ENCODE measurements around the gene THBS2.
A peak's percentile ranks its signal among the peaks of the same experiment; 100 is the strongest.
"Not testable (repeated sequence)": the region's sequence is repeated elsewhere in the genome, so short reads cannot be mapped to it uniquely, and the experiment has no call there.

Gene THBS2

GRCh38 chr6:169286961-169287360 is 33.3 kb upstream of the THBS2 start:
- no peak overlapping the region for H3K9ac ChIP-seq
- no peak for TF ChIP-seq Cebpa-rat (IDR thresholded peaks at IDR 0.05)
- H4K20me1 ChIP-seq: no peaks in the 10 kb centered on the region
- peaks cover 2 to 45% (median 43%) of the 10 kb centered on the region in 10 experiments; a peak in 19 of 20 replicates for H3K4me1 ChIP-seq
- no peak overlapping the region for H3K4me3 ChIP-seq
- peaks cover 0 to 25% (median 0%) of the 10 kb centered on the region in 11 experiments; a peak in 6 of 22 replicates for H3K9me3 ChIP-seq (replicated peaks in 1 of 11)
- no peak overlapping the region for H3K4me2 ChIP-seq
- H3K27ac ChIP-seq: no peak overlapping the region
- no peaks in the 10 kb centered on the region for H3K36me3 ChIP-seq
- no peaks in the 10 kb centered on the region for H3K27me3 ChIP-seq

- Histone ChIP-seq H3K27me3 (no peaks in the 10 kb centered on the region), H3K9ac (no peak overlapping the region), H3K27ac (no peak overlapping the region), H3K36me3 (no peaks in the 10 kb centered on the region), H3K4me1 (peaks cover 0 to 27% (median 25%) of the 10 kb centered on the region in 10 experiments; a peak in 14 of 20 replicates), H3K4me3 (no peak overlapping the region), H3K4me2 (no peak overlapping the region), H4K20me1 (no peaks in the 10 kb centered on the region), H3K9me3 (replicated peaks in 1 of 11) (peaks cover 0 to 12% (median 0%) of the 10 kb centered on the region in 11 experiments; a peak in 2 of 22 replicates)
- TF ChIP-seq Cebpa-rat (IDR thresholded peaks at IDR 0.05): no peak
Measured at GRCh38 chr6:169285165-169285564, 31.5 kb upstream of the THBS2 start.

- H3K9me3 ChIP-seq (replicated peaks in 1 of 11): peaks cover 0 to 4% (median 0%) of the 10 kb centered on the region in 11 experiments; a peak in 1 of 22 replicates
- no peak overlapping the region for H3K9ac ChIP-seq
- no peak overlapping the region for H3K4me3 ChIP-seq
- H3K4me1 ChIP-seq: peaks cover 0 to 14% (median 12%) of the 10 kb centered on the region in 10 experiments; a peak in 13 of 20 replicates
- no peak overlapping the region for H3K27ac ChIP-seq
- no peak for TF ChIP-seq Cebpa-rat (IDR thresholded peaks at IDR 0.05)
- no peak overlapping the region for H3K4me2 ChIP-seq
- H3K36me3 ChIP-seq: no peaks in the 10 kb centered on the region
- H4K20me1 ChIP-seq: no peaks in the 10 kb centered on the region
- H3K27me3 ChIP-seq: no peaks in the 10 kb centered on the region
Measured at GRCh38 chr6:169283924-169284323, 30.3 kb upstream of the THBS2 start.

- Histone ChIP-seq H3K27me3 (no peaks in the 10 kb centered on the region), H4K20me1 (no peaks in the 10 kb centered on the region), H3K27ac (no peak overlapping the region), H3K4me1 (no peaks in the 10 kb centered on the region; a peak in 1 of 20 replicates), H3K36me3 (no peaks in the 10 kb centered on the region), H3K9me3 (replicated peaks in 1 of 11) (0 out of 22 replicates have a peak, but pooled peaks cover 0 to 3% (median 0%) of the 10 kb centered on the region in 11 experiments), H3K4me2 (no peak overlapping the region), H3K4me3 (no peak overlapping the region), H3K9ac (no peak overlapping the region)
- TF ChIP-seq Cebpa-rat (IDR thresholded peaks at IDR 0.05): no peak
Measured at GRCh38 chr6:169282043-169282442, 28.4 kb upstream of the THBS2 start.

- Histone ChIP-seq H3K27me3 (no peaks in the 10 kb centered on the region), H3K9ac (no peak overlapping the region), H3K9me3 (replicated peaks in 1 of 11) (0 out of 22 replicates have a peak, but pooled peaks cover 0 to 3% (median 0%) of the 10 kb centered on the region in 11 experiments), H3K4me2 (no peak overlapping the region), H3K4me1 (peaks cover 0 to 12% (median 7%) of the 10 kb centered on the region in 10 experiments; a peak in 12 of 20 replicates), H3K27ac (no peak overlapping the region), H3K36me3 (no peaks in the 10 kb centered on the region), H3K4me3 (no peak overlapping the region), H4K20me1 (no peaks in the 10 kb centered on the region)
- no peak for TF ChIP-seq Cebpa-rat (IDR thresholded peaks at IDR 0.05)
Measured at GRCh38 chr6:169277619-169278018, 24.0 kb upstream of the THBS2 start.

- Histone ChIP-seq H3K27me3 (no peaks in the 10 kb centered on the region), H3K9me3 (replicated peaks in 1 of 11) (0 out of 22 replicates have a peak, but pooled peaks cover 0 to under 1% (median 0%) of the 10 kb centered on the region in 11 experiments), H3K27ac (no peak overlapping the region; a peak in 1 of 22 replicates), H3K4me3 (no peak overlapping the region), H3K36me3 (no peaks in the 10 kb centered on the region), H4K20me1 (no peaks in the 10 kb centered on the region), H3K9ac (no peak overlapping the region), H3K4me1 (peaks cover 11 to 31% (median 26%) of the 10 kb centered on the region in 10 experiments), H3K4me2 (peak overlapping the region in 6 of 11 experiments; percentile 10 to 50 (median 30); a peak in 6 of 22 replicates)
- no peak for TF ChIP-seq Cebpa-rat (IDR thresholded peaks at IDR 0.05)
Measured at GRCh38 chr6:169274781-169275180, 21.1 kb upstream of the THBS2 start.

GRCh38 chr6:169273511-169273910 is 19.9 kb upstream of the THBS2 start:
- H3K9me3 ChIP-seq (replicated peaks in 1 of 11): 0 out of 22 replicates have a peak, but pooled peaks cover 0 to under 1% (median 0%) of the 10 kb centered on the region in 11 experiments
- H3K36me3 ChIP-seq: no peaks in the 10 kb centered on the region
- H4K20me1 ChIP-seq: no peaks in the 10 kb centered on the region
- H3K9ac ChIP-seq: no peak overlapping the region
- no peaks in the 10 kb centered on the region for H3K27me3 ChIP-seq
- no peak for TF ChIP-seq Cebpa-rat (IDR thresholded peaks at IDR 0.05)
- H3K4me2 ChIP-seq: no peak overlapping the region
- H3K27ac ChIP-seq: no peak overlapping the region
- H3K4me1 ChIP-seq: peaks cover 15 to 44% (median 38%) of the 10 kb centered on the region in 10 experiments
- no peak overlapping the region for H3K4me3 ChIP-seq

- Histone ChIP-seq H4K20me1 (no peaks in the 10 kb centered on the region), H3K4me3 (no peak overlapping the region), H3K9ac (no peak overlapping the region), H3K36me3 (no peaks in the 10 kb centered on the region), H3K27me3 (no peaks in the 10 kb centered on the region), H3K9me3 (replicated peaks in 1 of 11) (peaks cover 0 to 7% (median 0%) of the 10 kb centered on the region in 11 experiments; a peak in 6 of 22 replicates), H3K4me1 (peaks cover 15 to 51% (median 40%) of the 10 kb centered on the region in 10 experiments), H3K27ac (no peak overlapping the region), H3K4me2 (no peak overlapping the region)
- no peak for TF ChIP-seq Cebpa-rat (IDR thresholded peaks at IDR 0.05)
Measured at GRCh38 chr6:169271877-169272216, 18.2 kb upstream of the THBS2 start.

GRCh38 chr6:169271158-169271876 is 17.7 kb upstream of the THBS2 start:
- Histone ChIP-seq H3K27ac (no peak overlapping the region), H4K20me1 (no peaks in the 10 kb centered on the region), H3K27me3 (no peaks in the 10 kb centered on the region), H3K36me3 (no peaks in the 10 kb centered on the region), H3K9ac (peak overlapping the region in 1 of 11 experiments; percentile 17; a peak in 2 of 22 replicates), H3K4me1 (peaks cover 15 to 52% (median 40%) of the 10 kb centered on the region in 10 experiments), H3K9me3 (replicated peaks in 1 of 11) (peaks cover 0 to 7% (median 0%) of the 10 kb centered on the region in 11 experiments; a peak in 6 of 22 replicates), H3K4me2 (peak overlapping the region; percentile 61 to 84 (median 67)), H3K4me3 (no peak overlapping the region)
- TF ChIP-seq Cebpa-rat (IDR thresholded peaks at IDR 0.05): no peak

- Histone ChIP-seq H3K4me2 (peak overlapping the region; percentile 0 to 84 (median 67); a peak in 19 of 22 replicates), H3K27ac (peak overlapping the region in 6 of 11 experiments; percentile 28 to 59 (median 50); a peak in 7 of 22 replicates)
- H3K27me3 ChIP-seq: not testable (repeated sequence)
Measured at GRCh38 chr6:169270077-169270380, 16.4 kb upstream of the THBS2 start.

More at GRCh38 chr6:169270077-169270380, 16.4 kb upstream of the THBS2 start:
- H3K4me1 ChIP-seq: peaks cover 15 to 63% (median 46%) of the 10 kb centered on the region in 10 experiments
- not testable (repeated sequence) for H3K9me3 ChIP-seq (replicated peaks in 1 of 11); H4K20me1 ChIP-seq; H3K4me3 ChIP-seq; H3K36me3 ChIP-seq
- peak overlapping the region in 2 of 11 experiments; percentile 15 to 29; a peak in 2 of 22 replicates for H3K9ac ChIP-seq
